Lower lobe of right lung (tissue), 2 donors: ENCODE results near the gene EXD3. TPM values are rescaled to one million over a fixed set of nuclear protein-coding genes. Genes with fewer than 3 reads are reported as not detected.

Experiments used
- ATAC-seq, 2 donors: fragments of 200-7000 bp; cut with Tn5 transposase; one replicate each; pipeline ENCODE4 v1.9.1; 2020 to 2022; ENCODE audit warnings: mild to moderate bottlenecking in 2 of 2, moderate library complexity in 2 of 2
- DNase-seq: peaks from one replicate; pipeline ENCODE4 v3.0.0-alpha.2; 2020
- H3K27ac ChIP-seq: fragments of 200-600 bp; one replicate; pipeline ENCODE4 v1.8.0; 2022
- H3K27me3 ChIP-seq: fragments of 200-600 bp; one replicate; pipeline ENCODE4 v1.8.0; 2022; ENCODE audit warnings: low read depth
- H3K36me3 ChIP-seq: fragments of 200-600 bp; one replicate; pipeline ENCODE4 v1.8.0; 2022; ENCODE audit warnings: mild to moderate bottlenecking
- H3K4me1 ChIP-seq: fragments of 200-600 bp; one replicate; pipeline ENCODE4 v1.8.0; 2022
- H3K4me3 ChIP-seq: fragments of 200-600 bp; one replicate; pipeline ENCODE4 v1.8.0; 2022; ENCODE audit warnings: mild to moderate bottlenecking
- H3K9me3 ChIP-seq: fragments of 200-600 bp; one replicate; pipeline ENCODE4 v1.8.0; 2022
- CTCF ChIP-seq: fragments of 200-600 bp; IDR thresholded peaks from one replicate; pipeline ENCODE4 v1.8.0; 2022; ENCODE audit warnings: antibody characterized with exemption, mild to moderate bottlenecking
- intact Hi-C: fragments of 100-400 bp; cut with DNase I; formaldehyde crosslinking; loops from one replicate; pipeline ENCODE4 v1.11.0; 2022
- total RNA-seq: library from RNA; stranded (reverse); fragmentation: NEBNext Ultra II Directional; extraction: Animal tissue kit (Norgen Biotek cat#: 25700); gene quantifications from one replicate; pipeline ENCODE4 v1.2.1, GENCODE V29; 2021
- donor health status: DM: no; HTN: yes; CAD: no; lungs with severe emphysema.

The EXD3 gene
- total RNA-seq, 1 donor from 2014 or later, result 25.2 TPM

GRCh38 chr9:137417161-137418021 is 5.6 kb downstream of the EXD3 start:
- peak in 1 of 2 donors; percentile 61 for ATAC-seq
- Histone ChIP-seq H3K27ac (peak overlapping the region; percentile 56), H3K4me1 (peaks cover 18% of the 10 kb centered on the region), H3K36me3 (no peaks in the 10 kb centered on the region), H3K27me3 (no peaks in the 10 kb centered on the region), H3K4me3 (peak overlapping the region; percentile 52), H3K9me3 (no peaks in the 10 kb centered on the region)
- no peak for TF ChIP-seq CTCF
- intact Hi-C loops, result no loop called here
- DNase-seq, result peak; percentile 51

GRCh38 chr9:137416563-137417151 is 6.3 kb downstream of the EXD3 start:
- no peaks in the 10 kb centered on the region for H3K27me3 ChIP-seq
- H3K36me3 ChIP-seq, result no peaks in the 10 kb centered on the region
- intact Hi-C loops, result no loop called here
- H3K9me3 ChIP-seq, result no peaks in the 10 kb centered on the region
- peaks cover 18% of the 10 kb centered on the region for H3K4me1 ChIP-seq
- DNase-seq, result peak; percentile 48
- H3K27ac ChIP-seq, result peak overlapping the region; percentile 56
- peak overlapping the region; percentile 52 for H3K4me3 ChIP-seq
- no peak for TF ChIP-seq CTCF
- ATAC-seq, result peak in 1 of 2 donors; percentile 4

GRCh38 chr9:137416006-137416562 is 6.9 kb downstream of the EXD3 start:
- no peak overlapping the region for H3K27ac ChIP-seq
- intact Hi-C loops, result no loop called here
- H3K36me3 ChIP-seq, result no peaks in the 10 kb centered on the region
- peak; percentile 28 for DNase-seq
- ATAC-seq, result no peak
- no peaks in the 10 kb centered on the region for H3K9me3 ChIP-seq
- TF ChIP-seq CTCF, result no peak
- H3K4me3 ChIP-seq, result no peak overlapping the region
- no peaks in the 10 kb centered on the region for H3K27me3 ChIP-seq
- peaks cover 19% of the 10 kb centered on the region for H3K4me1 ChIP-seq

GRCh38 chr9:137415451-137415850 is 7.5 kb downstream of the EXD3 start:
- peaks cover 25% of the 10 kb centered on the region for H3K4me1 ChIP-seq
- no peak overlapping the region for H3K4me3 ChIP-seq
- H3K27ac ChIP-seq, result no peak overlapping the region
- TF ChIP-seq CTCF, result no peak
- intact Hi-C loops, result no loop called here
- DNase-seq, result peak; percentile 33
- no peak for ATAC-seq
- H3K36me3 ChIP-seq, result no peaks in the 10 kb centered on the region
- no peaks in the 10 kb centered on the region for H3K27me3 ChIP-seq
- H3K9me3 ChIP-seq, result no peaks in the 10 kb centered on the region

GRCh38 chr9:137412431-137412830 is 10.5 kb downstream of the EXD3 start:
- no peaks in the 10 kb centered on the region for H3K9me3 ChIP-seq
- H3K4me1 ChIP-seq, result peaks cover 23% of the 10 kb centered on the region
- no peak overlapping the region for H3K4me3 ChIP-seq
- no peaks in the 10 kb centered on the region for H3K36me3 ChIP-seq
- DNase-seq, result no peak
- no peak for TF ChIP-seq CTCF
- ATAC-seq, result no peak
- intact Hi-C loops, result no loop called here
- H3K27me3 ChIP-seq, result no peaks in the 10 kb centered on the region
- H3K27ac ChIP-seq, result peak overlapping the region; percentile 81
